NCI-H2107 treated with DMSO at 0.1 percent for 48 hours (cell line): ENCODE data around the gene SIPA1L3.

Experiments
- DNase-seq: peaks from one replicate; lab custom pipeline; 2025; ENCODE audit not compliant: unreplicated experiment; lab: John Stamatoyannopoulos, UW

The SIPA1L3 gene

DNA sequence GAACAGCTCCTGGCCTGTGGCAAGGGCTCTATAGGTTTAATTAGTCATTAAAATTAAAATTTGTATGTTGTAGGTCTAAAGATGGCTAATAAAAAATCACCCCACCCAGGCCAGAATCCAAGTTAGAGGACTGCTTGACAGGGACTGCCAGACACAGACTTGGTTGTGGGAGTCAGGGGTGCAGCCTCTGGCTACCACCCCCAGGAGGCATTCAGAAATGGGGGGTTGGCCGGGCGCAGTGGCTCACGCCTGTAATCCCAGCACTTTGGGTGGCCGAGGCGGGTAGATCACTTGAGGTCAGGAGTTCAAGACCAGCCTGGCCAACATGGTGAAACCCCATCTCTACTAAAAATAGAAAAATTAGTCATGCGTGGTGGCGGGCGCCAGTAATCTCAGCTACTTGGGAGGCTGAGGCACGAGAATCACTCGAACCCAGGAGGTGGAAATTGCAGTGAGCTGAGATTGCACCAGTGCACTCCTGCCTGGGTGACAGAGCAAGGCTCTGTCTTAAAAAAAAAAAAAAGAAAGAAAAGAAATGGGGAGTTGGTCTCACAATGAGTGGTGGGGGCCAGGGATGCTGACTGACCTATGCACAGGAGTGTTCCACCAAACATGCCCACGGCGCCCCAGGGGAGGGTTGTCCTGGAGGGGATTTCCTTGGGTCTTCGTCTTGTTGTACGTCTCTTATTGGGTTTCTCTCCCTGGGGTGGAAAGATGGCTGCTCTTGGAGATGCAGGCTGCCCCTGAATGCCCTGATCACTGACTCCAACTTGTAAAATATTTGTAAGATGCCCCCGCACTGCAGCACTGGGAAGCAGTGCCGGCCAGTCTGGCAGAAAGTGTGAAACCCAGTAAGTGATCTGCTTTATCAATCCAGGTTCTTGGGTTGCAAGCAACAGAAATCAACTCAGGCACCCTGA, 68.8 kb downstream of the SIPA1L3 start:
- no peak for DNase-seq

GRCh38 chr19:37977391-37977790, 70.4 kb downstream of the SIPA1L3 start:
- no peak for DNase-seq

- no peak for DNase-seq
These were observed 71.0 kb downstream of the SIPA1L3 start for GRCh38 chr19:37977992-37978391.

DNA sequence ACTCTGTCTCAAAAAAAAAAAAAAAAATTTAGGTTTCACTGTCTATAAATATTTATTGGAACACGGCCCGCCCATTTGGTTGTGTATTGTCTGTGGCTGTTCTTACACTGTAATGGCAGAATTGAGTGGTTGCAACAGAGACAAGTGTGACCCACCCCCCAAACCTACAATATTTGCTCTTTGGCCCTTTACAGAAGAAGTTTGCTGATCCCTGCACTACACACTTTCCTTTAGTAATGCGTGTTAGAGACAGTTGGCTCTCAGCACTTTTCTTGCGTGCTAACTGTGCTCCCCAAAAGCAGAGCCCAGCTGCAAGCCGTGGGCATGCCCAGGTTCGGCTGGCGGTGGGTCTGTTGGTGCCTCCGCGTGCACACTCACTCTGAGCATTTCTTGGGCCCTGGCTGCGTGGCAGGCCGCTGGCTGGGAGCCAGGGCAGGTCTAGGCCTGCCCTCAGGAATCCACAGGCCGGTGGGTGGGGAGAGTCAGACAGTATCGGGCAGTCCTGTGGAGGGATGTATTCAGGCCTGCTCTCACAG, 72.6 kb downstream of the SIPA1L3 start:
- DNase-seq: no peak

GRCh38 chr19:37980419-37981170, 73.6 kb downstream of the SIPA1L3 start:
- DNase-seq: no peak

DNA sequence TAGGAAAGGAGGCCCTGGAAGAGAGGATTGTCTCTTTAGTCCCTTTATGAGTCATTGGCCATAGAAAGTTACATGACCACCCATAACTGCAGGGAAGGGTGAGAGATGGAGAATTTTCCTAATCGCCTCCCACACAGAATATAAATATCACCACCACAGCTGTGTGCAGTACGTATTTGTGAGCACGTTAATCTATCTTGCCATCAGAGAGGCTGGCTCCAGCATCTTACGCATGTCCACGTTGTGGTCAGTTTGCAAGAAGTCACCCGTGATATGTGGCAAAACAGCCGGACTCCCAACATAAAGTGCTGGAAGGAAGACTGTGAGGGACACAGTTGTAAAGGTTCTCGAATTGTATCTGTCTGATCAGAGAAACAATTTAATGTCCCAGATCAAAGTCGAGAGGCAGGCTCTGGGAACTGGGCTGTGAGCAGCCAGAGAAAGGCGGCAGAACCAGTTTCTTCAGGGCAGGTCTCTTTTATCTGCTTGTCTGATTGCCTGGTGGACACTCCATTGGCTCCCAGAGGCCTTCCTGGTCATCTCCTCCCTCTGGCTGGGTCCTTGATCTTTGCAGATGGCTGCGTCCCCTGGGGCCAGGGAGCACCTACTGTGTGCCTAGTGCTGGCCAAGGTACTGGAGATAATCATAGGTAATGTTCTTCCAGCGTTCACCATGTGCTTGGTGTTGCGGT, 74.9 kb downstream of the SIPA1L3 start:
- DNase-seq: no peak

GRCh38 chr19:37982655-37983054, 75.6 kb downstream of the SIPA1L3 start:
- DNase-seq: no peak

DNA sequence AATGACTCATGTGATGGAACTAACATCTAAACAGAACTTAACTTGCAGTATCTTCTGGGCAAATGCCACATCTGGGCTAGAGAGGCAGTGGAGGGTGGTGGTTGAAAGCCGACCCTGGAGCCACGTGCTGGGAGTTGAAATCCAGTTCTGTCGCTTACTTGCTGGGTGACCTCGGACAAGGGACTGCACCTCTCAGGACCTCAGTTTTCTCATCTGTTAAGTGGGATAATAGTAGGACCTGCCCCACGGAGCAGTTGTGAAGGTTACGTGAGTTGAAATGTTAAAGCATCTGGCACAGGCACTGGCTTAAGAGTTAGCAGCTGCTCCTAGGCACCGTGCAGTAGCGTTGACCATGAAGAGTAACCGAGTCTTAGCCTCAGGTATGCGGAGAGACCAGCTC, 76.1 kb downstream of the SIPA1L3 start:
- DNase-seq: no peak

GRCh38 chr19:37983916-37984315, 76.9 kb downstream of the SIPA1L3 start:
- DNase-seq: no peak

DNA sequence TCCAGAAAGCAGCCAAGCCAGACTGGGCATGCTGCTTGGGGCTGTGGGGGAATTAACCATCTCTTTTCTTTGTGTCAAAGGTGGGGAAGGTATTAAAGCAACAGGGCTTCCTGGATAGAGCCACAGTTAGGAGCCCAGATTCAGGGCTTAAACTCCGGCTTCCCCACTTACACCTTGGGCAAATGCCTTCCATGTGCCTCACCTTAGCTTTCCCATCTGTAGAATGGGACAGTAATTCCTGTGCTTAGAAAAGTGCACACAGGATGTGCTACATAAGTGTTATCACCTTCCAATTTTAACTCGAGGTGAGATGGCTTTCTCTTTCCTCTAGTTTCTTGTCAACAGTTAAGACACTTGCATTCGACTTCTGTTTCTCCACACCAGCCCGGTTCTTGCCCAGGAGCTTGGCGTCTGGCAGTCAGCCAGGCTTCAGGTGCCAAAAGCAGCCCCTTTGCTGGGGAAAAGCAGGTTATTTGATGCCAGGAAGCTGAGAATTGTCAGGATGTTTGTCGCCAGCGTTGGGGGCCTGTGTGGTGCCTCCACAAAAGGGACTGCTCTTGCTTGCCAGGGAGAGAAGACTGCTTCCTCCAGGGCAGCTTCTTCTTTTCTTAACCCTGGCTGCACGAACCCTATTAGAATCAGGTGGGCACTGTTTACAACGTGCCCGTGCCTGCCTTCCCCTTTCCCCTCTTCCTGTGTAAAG, 79.2 kb downstream of the SIPA1L3 start:
- DNase-seq: no peak

DNA sequence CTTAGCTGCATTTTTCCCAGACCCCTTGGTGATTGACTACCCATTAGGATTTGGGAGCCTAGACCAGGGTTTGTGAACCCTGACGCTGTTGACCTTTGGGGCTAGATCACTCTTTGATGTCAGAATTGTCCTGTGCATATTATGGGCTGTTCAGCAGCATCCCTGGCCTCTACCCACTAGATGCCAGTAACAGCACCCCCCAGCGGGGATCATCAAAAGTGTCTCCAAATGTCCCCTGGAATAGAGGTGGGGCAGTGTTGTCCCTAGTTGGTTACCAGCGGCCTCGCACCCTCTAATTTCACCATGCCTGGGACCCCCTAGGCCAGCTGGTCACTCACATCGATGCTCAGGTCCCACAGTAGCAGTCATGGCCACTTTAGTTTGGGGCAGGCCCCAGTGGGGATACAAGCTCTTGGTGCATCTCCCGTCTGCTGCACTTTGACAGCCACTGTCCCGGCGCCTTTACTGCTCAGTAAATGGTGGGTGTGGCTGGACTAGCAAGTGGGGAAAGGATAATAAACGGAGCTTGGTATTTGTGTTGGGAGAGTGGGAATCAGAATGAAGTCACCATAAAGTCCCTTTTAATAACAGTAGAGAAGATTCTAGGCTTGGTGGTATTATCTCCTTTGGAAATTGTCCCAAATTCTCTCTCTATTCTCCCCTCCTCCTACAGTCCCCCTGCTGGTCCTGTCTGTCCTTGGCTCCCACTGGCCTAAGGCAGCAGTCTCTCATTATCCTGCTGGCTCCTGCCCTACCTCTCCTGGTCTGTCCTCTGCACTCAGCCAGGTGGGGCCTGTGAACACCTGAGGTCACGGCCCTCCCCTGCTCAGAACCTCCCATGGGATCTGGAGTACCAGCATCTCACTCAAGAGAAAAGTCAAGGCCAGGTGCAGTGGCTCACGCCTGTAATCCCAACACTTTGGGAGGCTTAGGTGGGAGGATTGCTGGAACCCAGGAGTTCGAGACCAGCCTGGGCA, 80.6 kb downstream of the SIPA1L3 start:
- no peak for DNase-seq

- no peak for DNase-seq
These were observed 82.0 kb downstream of the SIPA1L3 start for GRCh38 chr19:37988758-37989635.

DNA sequence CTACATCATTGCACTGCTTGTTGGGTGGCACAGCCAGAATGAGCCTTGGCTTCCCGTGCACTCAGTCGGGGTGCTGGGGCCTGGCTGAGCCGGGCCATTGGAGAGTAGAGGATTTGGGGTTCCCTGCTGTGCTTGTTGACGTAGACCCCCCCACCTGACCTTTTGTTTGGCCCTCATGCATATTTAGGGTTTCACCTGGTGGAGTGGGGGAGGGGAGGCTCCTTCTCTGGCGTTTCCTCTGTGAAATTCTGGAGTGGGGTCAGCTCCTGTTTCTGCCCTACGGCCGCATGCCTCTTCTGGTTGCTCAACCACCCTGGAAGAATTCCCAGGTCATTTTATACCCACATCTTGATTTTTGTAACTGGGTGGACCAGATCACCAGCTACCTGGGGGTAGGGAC, 82.8 kb downstream of the SIPA1L3 start:
- DNase-seq: no peak

GRCh38 chr19:37990362-37990761, 83.4 kb downstream of the SIPA1L3 start:
- no peak for DNase-seq

DNA sequence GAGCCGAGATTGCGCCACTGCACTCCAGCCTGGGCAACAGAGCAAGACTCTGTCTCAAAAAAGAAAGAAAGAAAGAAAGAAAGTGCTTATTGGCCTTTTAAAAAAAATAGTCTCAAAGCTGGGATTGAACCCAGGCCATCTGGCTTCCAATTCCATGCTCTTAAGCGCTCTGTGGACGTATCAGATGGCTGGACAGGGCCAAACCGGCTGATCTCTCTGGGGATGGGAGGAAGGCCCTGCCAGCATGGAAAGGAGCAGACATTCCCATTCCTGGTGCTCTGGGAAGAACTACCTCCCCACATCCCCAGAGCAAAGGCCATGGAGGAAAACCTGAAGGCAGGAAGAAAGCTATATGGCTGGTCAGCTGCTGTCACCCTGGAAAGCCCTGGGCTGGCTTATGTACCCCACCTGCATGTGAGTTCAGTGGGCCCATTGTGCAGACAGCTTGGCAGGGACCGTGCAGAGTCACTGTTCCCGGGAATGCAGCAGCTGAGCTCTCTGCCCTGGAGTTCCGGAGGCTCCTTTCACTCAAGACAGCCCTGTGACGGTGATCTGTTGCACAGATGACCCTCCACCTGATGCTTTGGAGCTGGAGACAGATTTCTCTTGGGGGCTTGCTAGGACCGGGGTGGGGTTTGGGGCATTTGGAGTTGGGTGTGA, 84.3 kb downstream of the SIPA1L3 start:
- no peak for DNase-seq

GRCh38 chr19:37991841-37992248, 84.8 kb downstream of the SIPA1L3 start:
- no peak for DNase-seq

- DNase-seq: no peak
These were observed 85.8 kb downstream of the SIPA1L3 start for GRCh38 chr19:37992761-37993160.

DNA sequence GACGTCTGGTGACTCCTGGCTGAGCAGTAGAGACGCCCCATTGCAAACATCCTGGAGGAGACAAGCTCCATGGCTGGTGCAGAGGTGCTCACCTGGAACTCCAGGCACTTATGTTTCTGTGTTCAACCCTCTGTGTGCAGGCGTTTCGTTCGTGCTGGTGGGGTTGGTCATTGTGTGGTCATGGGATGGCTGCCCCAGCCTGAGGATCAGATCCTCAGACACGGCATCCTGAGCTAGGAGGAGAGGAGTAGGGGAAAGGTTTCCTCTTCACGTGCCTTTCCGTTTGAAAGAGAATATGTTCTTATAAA, 87.8 kb downstream of the SIPA1L3 start:
- no peak for DNase-seq
